GM03348 (cell line): ENCODE measurements around the gene APMAP.

ENCODE experiments used
- DNase-seq: peaks from one replicate; pipeline ENCODE4 v3.0.0; 2012; ENCODE audit warnings: low spot score

Gene APMAP

DNA sequence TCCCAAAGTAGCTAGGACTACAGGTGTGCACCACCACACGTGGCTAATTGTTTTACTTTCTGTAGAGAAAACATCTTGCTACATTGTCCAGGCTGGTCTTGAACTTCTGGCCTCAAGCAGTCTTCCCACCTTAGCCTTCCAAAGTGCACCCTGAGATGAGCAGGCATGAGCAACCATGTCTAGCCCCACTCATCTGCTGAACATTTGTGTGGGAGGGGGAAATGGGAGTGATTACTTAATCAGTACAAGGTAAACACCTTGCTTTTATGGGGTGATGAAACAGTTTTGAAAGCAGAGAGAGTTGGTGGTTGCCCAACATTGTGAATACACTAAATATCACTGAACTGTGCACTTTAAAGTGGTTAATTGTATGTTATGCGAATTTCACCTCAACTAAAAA, 5.3 kb downstream of the APMAP start:
- DNase-seq = no peak

- no peak for DNase-seq
These were observed 6.0 kb downstream of the APMAP start for GRCh38 chr20:24986436-24987015.

GRCh38 chr20:24985802-24986201, 6.7 kb downstream of the APMAP start:
- no peak for DNase-seq

GRCh38 chr20:24984961-24985640, 7.5 kb downstream of the APMAP start:
- no peak for DNase-seq

DNA sequence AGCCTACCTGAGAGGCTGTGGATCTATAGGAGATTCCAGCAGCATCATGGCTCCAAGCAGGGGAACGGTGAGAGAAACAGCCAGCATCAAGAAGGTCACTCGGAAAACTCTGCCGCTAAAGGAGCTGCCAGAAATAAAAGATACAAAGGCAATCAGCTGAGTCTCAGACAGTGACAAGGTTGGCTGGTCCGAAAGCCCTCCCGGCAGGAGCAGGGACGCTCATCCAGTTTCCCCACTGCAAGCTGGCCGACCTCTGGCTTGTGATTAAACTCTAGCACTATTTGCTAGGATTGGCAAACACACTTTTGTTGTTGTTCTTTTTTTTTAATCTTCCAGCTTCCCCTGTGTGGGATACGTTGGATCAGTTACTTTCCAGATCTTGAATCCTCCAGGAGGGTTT, 8.7 kb downstream of the APMAP start:
- DNase-seq = no peak

- DNase-seq = no peak
These were observed 10.8 kb downstream of the APMAP start for GRCh38 chr20:24981790-24982189.

GRCh38 chr20:24981282-24981681, 11.3 kb downstream of the APMAP start:
- no peak for DNase-seq

DNA sequence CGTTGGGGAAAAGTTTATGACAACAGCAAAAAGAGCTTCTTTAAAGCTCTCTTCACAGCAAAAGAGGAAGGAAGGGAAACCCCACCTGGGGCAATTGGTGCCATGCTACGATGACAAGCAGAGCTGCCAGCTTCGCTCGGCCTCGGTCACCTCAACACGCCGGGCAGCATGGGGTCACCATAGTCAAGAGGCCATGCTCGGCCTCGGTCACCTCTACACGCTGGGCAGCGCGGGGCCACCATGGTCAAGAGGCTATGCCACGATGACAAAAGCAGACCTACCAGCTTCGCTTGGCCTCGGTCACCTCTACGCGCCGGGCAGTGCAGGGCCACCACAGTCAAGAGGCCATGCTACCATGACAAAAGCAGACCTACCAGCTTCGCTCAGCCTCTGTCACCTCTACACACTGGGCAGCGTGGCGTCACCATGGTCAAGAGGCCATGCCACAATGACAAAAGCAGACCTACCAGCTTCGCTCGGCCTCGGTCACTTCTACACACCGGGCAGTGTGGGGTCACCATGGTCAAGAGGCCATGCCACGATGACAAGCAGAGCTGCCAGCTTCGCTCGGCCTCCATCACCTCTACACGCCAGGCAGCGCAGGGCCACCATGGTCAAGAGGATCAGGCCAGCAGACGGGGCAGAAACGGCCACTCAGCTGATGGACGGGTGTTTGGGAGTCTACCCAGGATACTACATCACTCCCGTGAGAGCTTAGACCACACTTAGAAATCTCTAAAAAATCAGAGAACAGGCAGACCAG, 12.1 kb downstream of the APMAP start:
- no peak for DNase-seq

DNA sequence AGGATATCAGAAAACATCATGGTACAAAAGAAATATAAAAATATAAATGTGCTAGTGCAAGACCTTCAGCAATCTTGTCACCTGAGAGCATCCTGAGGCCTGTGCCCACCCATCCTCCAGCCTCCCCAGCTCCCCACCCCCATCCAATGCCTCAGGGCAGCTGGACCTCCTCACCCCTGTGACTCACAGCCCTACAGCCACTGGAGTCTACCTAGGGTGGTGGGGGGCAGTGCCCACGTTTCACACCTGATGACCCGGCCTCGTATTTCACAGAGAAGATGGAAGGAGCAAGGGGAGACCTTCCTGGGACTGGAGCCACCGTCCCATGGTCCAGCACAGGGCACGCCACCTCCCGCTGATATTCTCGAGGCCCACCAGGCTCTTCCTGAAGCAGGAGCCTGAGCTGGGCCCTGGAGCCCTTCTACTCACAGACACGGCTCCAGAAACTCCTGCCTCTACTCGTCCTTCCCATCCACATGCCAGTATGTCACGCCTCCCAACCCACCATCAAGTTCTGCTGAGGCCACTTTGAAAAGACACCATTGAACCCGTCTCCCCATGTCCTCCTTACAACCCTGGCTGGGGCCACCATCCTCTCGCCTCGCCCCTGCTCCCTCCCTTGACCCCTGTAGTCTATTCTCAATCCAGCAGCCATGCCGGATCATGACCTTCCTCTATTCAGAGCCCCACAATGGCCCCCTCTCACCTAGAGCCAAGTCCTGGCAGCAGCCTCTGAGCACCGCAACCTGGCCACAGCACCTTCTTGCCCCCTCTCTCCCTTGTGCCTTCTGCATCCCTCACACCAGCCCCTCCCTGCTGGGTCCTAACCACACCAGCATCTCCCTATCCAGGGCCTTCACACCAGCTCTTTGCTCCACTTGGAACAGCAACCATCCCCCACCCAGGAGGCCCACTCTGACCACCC, 13.3 kb downstream of the APMAP start:
- no peak for DNase-seq

DNA sequence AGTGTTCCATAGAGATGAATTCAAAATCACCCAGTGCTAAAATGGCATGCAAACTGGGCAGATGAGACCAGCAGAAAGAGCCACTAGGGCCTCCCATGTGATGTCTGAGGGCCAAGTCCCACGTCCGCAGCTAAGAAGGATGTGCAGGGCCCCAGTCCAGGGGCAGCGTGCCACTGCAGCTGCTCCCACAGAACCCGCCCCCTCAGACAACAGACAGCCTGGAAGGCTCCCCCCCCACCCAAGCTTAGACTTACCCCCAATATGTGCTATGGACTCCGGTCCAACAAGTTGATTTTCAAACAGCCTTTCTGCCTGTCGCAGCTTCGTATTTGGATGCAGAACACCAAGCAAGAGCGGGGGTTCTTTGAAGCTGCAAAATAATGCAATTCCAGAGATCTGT, 14.0 kb downstream of the APMAP start:
- DNase-seq = no peak

- DNase-seq = no peak
These were observed 14.8 kb downstream of the APMAP start for GRCh38 chr20:24977797-24978196.

DNA sequence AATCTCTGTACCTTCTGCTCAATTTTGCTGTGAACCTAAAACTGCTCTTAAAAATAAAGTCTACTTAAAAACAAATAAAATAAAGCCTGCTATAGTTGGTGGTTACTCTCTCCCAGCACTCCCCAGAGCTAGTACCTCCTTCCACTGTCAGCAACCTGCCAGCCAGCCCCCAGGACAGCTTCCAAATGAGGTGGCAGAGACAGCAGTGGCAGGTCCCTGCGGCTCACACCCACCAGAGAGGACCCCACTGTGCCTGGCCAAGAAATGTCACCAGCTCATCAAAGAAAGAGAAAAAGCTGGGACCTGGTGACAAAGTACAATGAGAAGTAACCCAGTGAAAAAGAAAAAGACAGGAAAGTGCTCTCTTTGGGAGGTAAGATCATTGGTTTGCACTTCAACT, 15.2 kb downstream of the APMAP start:
- DNase-seq = no peak

DNA sequence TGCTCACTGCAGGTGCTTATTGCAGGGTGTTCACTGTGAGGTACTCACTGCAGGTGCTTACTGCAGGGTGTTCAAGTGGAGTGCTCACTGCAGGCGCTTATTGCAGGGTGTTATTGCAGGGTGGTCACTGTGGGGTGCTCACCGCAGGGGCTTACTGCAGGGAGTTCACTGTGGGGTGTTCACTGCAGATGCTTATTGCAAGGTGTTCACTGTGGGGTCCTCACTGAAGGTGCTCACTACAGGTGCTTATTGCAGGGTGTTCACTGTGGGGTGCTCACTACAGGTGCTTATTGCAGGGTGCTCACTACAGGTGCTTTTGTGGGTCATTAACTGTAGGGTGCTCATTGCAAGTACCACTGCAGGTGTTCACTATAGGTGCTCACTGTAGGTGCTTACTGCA, 20.2 kb downstream of the APMAP start:
- DNase-seq = no peak

GRCh38 chr20:24971376-24972101, 21.0 kb downstream of the APMAP start:
- no peak for DNase-seq

GRCh38 chr20:24970754-24971153, 21.8 kb downstream of the APMAP start:
- no peak for DNase-seq

DNA sequence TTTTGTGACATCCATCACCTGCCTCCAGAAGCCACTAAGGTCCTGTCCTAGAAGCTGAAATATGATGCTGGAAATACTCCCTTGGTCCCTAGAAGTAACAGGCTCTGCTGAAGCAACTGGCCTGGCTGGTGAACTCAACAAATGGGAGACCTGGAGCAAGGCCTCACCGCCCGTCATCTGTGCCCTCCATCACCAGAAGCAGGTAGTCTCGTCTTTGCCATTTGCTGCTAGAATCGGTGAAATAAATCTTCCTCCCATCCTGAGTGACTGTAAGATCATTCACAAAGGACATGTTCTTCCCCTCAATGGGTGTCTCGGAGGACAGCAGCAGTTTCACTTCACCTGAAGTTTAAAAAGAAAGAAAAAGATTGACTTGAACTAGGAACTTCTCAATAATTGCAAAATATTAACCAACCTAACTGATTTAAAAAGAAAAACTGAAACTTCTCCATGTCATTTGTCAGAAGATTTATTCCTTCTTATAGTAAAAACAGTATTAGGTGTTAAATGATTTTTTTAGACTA, 22.5 kb downstream of the APMAP start:
- no peak for DNase-seq

- no peak for DNase-seq
These were observed 23.1 kb downstream of the APMAP start for GRCh38 chr20:24969186-24970029.

GRCh38 chr20:24968278-24968800, 24.2 kb downstream of the APMAP start:
- no peak for DNase-seq

DNA sequence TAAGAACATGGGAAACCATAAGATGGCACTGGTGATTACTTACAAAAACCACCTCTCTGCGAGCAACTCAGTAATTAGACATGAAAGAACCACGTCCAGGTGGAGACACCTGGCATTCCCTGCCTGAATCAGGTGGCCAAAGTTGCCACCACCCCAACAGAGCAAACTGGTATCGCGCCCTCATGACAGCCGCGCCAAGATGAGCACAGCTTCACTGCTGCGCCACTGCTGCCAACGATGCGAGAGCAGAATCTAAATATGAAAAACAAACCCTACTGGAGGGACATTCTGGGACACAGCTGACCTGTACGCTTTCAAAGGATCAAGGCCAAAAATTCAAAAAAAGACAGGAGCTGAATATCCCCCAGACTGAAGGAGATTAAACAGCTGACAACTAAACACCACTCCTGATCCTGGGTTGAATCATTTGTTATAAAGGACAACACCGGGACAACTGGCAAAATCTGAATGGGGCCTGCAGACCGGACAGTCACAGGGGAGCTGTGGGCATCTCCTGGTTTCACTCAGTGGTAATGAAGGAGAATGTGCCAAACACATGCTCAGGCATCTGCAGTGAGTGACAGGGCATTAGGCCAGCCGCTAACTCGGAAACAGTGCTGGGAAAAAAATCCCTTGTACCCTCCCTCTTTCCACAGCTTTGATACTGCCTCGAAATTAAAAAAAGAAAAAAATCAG, 26.1 kb downstream of the APMAP start:
- DNase-seq = no peak
